ENCODE data around the gene CKMT2.

- no peak for TF ChIP-seq CTCF (conservative IDR thresholded peaks at IDR 0.05 in 1 of 2, IDR thresholded peaks at IDR 0.05 in 1 of 2; ENCODE audit: low read depth in 1 of 2, low read length in 2 of 2)
- TF ChIP-seq EZH2 (IDR thresholded peaks at IDR 0.05; ENCODE audit: low read length, missing control alignments), result no peak
Measured at GRCh38 chr5:81234801-81235200, 1.7 kb downstream of the CKMT2 start.

All from fibroblast of lung (primary cell).